Neural cell (in vitro differentiated cells): Measurements from ENCODE around the gene HEATR5A. TPM values are rescaled to one million over a fixed set of nuclear protein-coding genes. Genes with fewer than 3 reads are reported as not detected.

ENCODE experiments used
- H2AFZ ChIP-seq: fragments of 200-600, 300-800 bp; sonication (generic), shearing (Covaris generic); 2 replicates; pipeline ENCODE4 v1.6.0; 2014; ENCODE audit warnings: low read depth, mild to moderate bottlenecking, antibody characterized with exemption, low read length, moderate library complexity
- H3F3A ChIP-seq: fragments of 200-600 bp; shearing (Covaris generic); 2 replicates; pipeline ENCODE4 v1.6.1; 2016; ENCODE audit warnings: mild to moderate bottlenecking, moderate library complexity, mixed read lengths, antibody characterized with exemption, low read length; ENCODE audit not compliant: insufficient read depth, poor library complexity, severe bottlenecking
- H3K27ac ChIP-seq: fragments of 200-600, 300-800 bp; sonication (generic), shearing (Covaris generic); 2 replicates; pipeline ENCODE4 v1.5.1; 2014; ENCODE audit warnings: mild to moderate bottlenecking, low read length, moderate library complexity
- H3K27me3 ChIP-seq: fragments of 300-800, 200-600 bp; sonication (generic), shearing (Covaris generic); 2 replicates; pipeline ENCODE4 v1.6.0; 2014; ENCODE audit warnings: mild to moderate bottlenecking, low read depth, low read length, moderate library complexity; ENCODE audit not compliant: insufficient read depth
- H3K36me3 ChIP-seq: fragments of 300-800, 200-600 bp; sonication (generic), shearing (Covaris generic); 2 replicates; pipeline ENCODE4 v1.5.1; 2014; ENCODE audit warnings: mild to moderate bottlenecking, antibody characterized with exemption, low read length, moderate library complexity; ENCODE audit not compliant: insufficient read depth
- H3K4me2 ChIP-seq: fragments of 300-800, 200-600 bp; sonication (generic), shearing (Covaris generic); 2 replicates; pipeline ENCODE4 v1.6.0; 2014; ENCODE audit warnings: mild to moderate bottlenecking, low read length
- H3K4me3 ChIP-seq: fragments of 300-800, 200-600 bp; sonication (generic), shearing (Covaris generic); 2 replicates; pipeline ENCODE4 v1.5.1; 2014; ENCODE audit warnings: mild to moderate bottlenecking, low read length, moderate library complexity
- H3K79me2 ChIP-seq: fragments of 200-600 bp; shearing (Covaris generic); replicated peaks from 2 replicates; pipeline ENCODE4 v1.6.0; 2014; ENCODE audit warnings: mild to moderate bottlenecking, low read length, moderate library complexity; ENCODE audit not compliant: insufficient read depth
- H3K9ac ChIP-seq: fragments of 300-800, 200-600 bp; sonication (generic), shearing (Covaris generic); 2 replicates; pipeline ENCODE4 v1.6.1; 2016; ENCODE audit warnings: mild to moderate bottlenecking, low read length, mixed read lengths
- H3K9me2 ChIP-seq: fragments of 200-600 bp; shearing (Covaris generic); 2 replicates; pipeline ENCODE4 v1.6.1; 2016; ENCODE audit warnings: mild to moderate bottlenecking, low read length, mixed read lengths; ENCODE audit not compliant: insufficient read depth
- H3K9me3 ChIP-seq: fragments of 200-600, 300-800 bp; sonication (generic), shearing (Covaris generic); 2 replicates; pipeline ENCODE4 v1.6.1; 2016; ENCODE audit warnings: mild to moderate bottlenecking, mixed run types, low read length, moderate library complexity, mixed read lengths
- H4K20me1 ChIP-seq: fragments of 200-600 bp; shearing (Covaris generic); 2 replicates; pipeline ENCODE4 v1.6.1; 2016; ENCODE audit warnings: mild to moderate bottlenecking, mixed run types; ENCODE audit not compliant: insufficient read depth
- EP300 ChIP-seq: fragments of 450-650 bp; conservative IDR thresholded peaks from 2 replicates; pipeline ENCODE4 v1.6.1; 2014; ENCODE audit warnings: antibody characterized with exemption, mild to moderate bottlenecking, moderate library complexity; ENCODE audit not compliant: poor library complexity, severe bottlenecking
- EZH2 ChIP-seq: fragments of 200-600, 300-800 bp; shearing (Covaris generic), sonication (generic); IDR thresholded peaks from 2 replicates; pipeline ENCODE4 v1.6.1; 2014; ENCODE audit warnings: antibody characterized with exemption, low read length, borderline replicate concordance, mild to moderate bottlenecking; ENCODE audit not compliant: insufficient read depth, poor library complexity, severe bottlenecking
- MXI1 ChIP-seq: fragments of 450-650 bp; conservative IDR thresholded peaks from 2 replicates; pipeline ENCODE4 v1.6.1; 2014; ENCODE audit warnings: antibody characterized with exemption, mild to moderate bottlenecking; ENCODE audit not compliant: poor library complexity, severe bottlenecking
- POLR2AphosphoS5 ChIP-seq: IDR thresholded peaks from 2 replicates; pipeline ENCODE4 v1.6.1; 2012
- RAD21 ChIP-seq: fragments of 450-650 bp; conservative IDR thresholded peaks from 2 replicates; pipeline ENCODE4 v1.6.1; 2014; ENCODE audit warnings: antibody characterized with exemption, mild to moderate bottlenecking, moderate library complexity
- SMC3 ChIP-seq: fragments of 450-650 bp; conservative IDR thresholded peaks from 2 replicates; pipeline ENCODE4 v1.6.1; 2014; ENCODE audit warnings: antibody characterized with exemption, mild to moderate bottlenecking, moderate library complexity; ENCODE audit not compliant: poor library complexity
- TAF1 ChIP-seq: IDR thresholded peaks from 2 replicates; pipeline ENCODE4 v1.6.1; 2012; ENCODE audit warnings: low read depth
- polyA plus RNA-seq: library from polyadenylated mRNA; depleted of rRNA; stranded (reverse); fragments of >200 nt; gene quantifications from 2 replicates; pipeline ENCODE4 v1.2.3, GENCODE V29; 2014
- TF ChIP-seq, protein P1 (sequence below): IDR thresholded peaks from 2 replicates; pipeline ENCODE4 v1.6.1; 2012; ENCODE audit warnings: borderline replicate concordance
- TF ChIP-seq, protein P2 (sequence below): fragments of 450-650 bp; IDR thresholded peaks from 2 replicates; pipeline ENCODE4 v1.5.1; 2014; ENCODE audit warnings: antibody characterized with exemption, mild to moderate bottlenecking, moderate library complexity; ENCODE audit not compliant: poor library complexity, severe bottlenecking

HEATR5A gene
- polyA plus RNA-seq, 1 donor from 2014 or later, result 5.2 TPM

DNA sequence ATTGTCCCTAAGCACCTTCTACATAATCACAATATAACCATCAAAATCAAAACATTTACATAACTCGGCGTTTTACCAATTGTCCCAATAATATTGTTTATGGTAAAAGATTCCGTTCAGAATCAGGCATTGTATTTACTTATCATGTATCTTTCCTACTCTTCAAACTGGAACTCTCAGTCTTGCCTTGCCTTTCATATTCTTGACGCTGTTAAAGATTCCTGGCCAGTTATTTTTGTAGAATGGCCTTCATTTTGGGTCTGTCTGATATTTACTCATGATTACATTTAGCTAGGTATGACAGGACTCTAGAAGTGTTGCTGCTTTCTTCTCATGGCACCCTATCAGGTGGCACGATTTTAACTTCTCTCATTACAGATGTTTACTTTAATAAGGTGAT is 850 bp upstream of the HEATR5A start:
- Histone ChIP-seq H3K9me2 (no peaks in the 10 kb centered on the region), H4K20me1 (no peaks in the 10 kb centered on the region), H3F3A (no peaks in the 10 kb centered on the region), H3K4me3 (peak overlapping the region; percentile 91), H3K27ac (no peak overlapping the region), H3K9ac (no peak overlapping the region), H3K9me3 (no peaks in the 10 kb centered on the region), H3K36me3 (no peaks in the 10 kb centered on the region), H3K79me2 (no peaks in the 10 kb centered on the region), H3K27me3 (no peaks in the 10 kb centered on the region), H3K4me2 (no peak overlapping the region), H2AFZ (peak overlapping the region; percentile 19)
- TF ChIP-seq EP300 (no peak), RAD21 (no peak), SMC3 (no peak)
- TF ChIP-seq, protein P1, sequence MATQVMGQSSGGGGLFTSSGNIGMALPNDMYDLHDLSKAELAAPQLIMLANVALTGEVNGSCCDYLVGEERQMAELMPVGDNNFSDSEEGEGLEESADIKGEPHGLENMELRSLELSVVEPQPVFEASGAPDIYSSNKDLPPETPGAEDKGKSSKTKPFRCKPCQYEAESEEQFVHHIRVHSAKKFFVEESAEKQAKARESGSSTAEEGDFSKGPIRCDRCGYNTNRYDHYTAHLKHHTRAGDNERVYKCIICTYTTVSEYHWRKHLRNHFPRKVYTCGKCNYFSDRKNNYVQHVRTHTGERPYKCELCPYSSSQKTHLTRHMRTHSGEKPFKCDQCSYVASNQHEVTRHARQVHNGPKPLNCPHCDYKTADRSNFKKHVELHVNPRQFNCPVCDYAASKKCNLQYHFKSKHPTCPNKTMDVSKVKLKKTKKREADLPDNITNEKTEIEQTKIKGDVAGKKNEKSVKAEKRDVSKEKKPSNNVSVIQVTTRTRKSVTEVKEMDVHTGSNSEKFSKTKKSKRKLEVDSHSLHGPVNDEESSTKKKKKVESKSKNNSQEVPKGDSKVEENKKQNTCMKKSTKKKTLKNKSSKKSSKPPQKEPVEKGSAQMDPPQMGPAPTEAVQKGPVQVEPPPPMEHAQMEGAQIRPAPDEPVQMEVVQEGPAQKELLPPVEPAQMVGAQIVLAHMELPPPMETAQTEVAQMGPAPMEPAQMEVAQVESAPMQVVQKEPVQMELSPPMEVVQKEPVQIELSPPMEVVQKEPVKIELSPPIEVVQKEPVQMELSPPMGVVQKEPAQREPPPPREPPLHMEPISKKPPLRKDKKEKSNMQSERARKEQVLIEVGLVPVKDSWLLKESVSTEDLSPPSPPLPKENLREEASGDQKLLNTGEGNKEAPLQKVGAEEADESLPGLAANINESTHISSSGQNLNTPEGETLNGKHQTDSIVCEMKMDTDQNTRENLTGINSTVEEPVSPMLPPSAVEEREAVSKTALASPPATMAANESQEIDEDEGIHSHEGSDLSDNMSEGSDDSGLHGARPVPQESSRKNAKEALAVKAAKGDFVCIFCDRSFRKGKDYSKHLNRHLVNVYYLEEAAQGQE, result no peak

DNA sequence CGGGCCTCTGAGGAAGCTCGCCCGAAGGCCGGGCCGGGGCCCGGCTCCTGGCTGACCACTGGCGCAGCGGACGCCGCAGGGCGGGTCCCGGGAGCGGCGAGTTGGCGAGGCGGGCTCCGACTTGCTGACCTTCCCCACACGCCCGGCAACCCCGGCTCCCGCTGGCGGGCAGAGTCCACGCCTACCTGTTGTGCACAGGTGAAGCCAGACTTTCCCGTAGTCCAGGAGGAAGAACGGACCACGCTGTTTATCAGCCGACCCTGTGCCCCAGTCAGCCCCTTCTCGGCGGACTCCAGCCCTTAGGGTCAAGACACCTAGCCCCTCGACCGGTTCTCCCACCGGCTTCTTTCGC is 407 bp downstream of the HEATR5A start:
- H3K4me3 ChIP-seq, result peak overlapping the region; percentile 91
- peaks cover 3% of the 10 kb centered on the region for H3K79me2 ChIP-seq
- H2AFZ ChIP-seq, result peak overlapping the region; percentile 80
- no peaks in the 10 kb centered on the region for H3K9me3 ChIP-seq
- no peak overlapping the region for H3K27ac ChIP-seq
- H3F3A ChIP-seq, result no peaks in the 10 kb centered on the region
- TF ChIP-seq, protein P1, result no peak
- peak overlapping the region; percentile 56 for H3K9ac ChIP-seq
- peak overlapping the region; percentile 52 for H3K4me2 ChIP-seq
- H3K27me3 ChIP-seq, result no peaks in the 10 kb centered on the region
- no peaks in the 10 kb centered on the region for H4K20me1 ChIP-seq
- H3K9me2 ChIP-seq, result no peaks in the 10 kb centered on the region
- no peaks in the 10 kb centered on the region for H3K36me3 ChIP-seq

DNA sequence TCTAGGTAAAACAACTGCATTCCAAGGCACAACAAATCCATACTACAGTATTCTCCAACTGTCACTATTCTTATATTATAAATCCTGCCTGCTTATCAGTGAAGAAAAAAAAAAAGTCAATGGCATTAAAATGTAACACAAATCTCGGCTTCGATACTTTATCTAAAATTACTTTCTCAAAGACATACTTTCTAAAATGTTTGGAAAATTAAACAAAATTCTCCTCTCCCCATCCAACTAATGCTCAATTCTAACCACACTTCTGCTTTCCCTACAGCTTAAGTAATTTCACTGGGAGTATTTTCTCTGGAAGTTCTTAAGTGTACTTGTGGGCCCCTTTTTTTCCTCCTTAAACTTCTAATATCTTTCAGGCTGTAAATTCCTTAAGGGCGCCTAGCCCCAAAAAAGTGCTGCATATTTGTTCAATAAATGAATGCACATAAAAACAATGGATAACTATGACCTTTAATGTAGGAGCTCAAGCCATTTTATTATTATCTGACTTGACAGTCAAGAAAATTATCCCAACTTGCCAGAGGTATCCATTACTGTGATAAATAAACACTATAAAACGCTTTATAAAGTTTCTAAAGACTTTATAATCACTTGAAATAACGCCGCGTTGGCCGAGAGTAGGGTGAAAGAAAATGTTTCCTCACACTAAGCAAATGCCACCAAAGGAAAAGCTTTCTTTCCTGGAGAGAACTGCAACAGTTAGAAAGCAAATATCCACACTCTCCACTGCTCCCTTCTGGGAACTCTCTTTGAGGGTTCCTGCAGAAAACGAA is 977 bp downstream of the HEATR5A start:
- H3K36me3 ChIP-seq, result no peaks in the 10 kb centered on the region
- no peaks in the 10 kb centered on the region for H3K9me3 ChIP-seq
- no peaks in the 10 kb centered on the region for H3K27me3 ChIP-seq
- H3K9me2 ChIP-seq, result no peaks in the 10 kb centered on the region
- H2AFZ ChIP-seq, result no peak overlapping the region
- no peaks in the 10 kb centered on the region for H3F3A ChIP-seq
- peak overlapping the region; percentile 91 for H3K4me3 ChIP-seq
- peak overlapping the region; percentile 56 for H3K9ac ChIP-seq
- H3K4me2 ChIP-seq, result peak overlapping the region; percentile 52
- no peak overlapping the region for H3K27ac ChIP-seq
- H4K20me1 ChIP-seq, result no peaks in the 10 kb centered on the region
- peaks cover 3% of the 10 kb centered on the region for H3K79me2 ChIP-seq
- TF ChIP-seq RAD21, result no peak
- TF ChIP-seq POLR2AphosphoS5, result no peak
- TF ChIP-seq MXI1, result no peak
- TF ChIP-seq, protein P2, sequence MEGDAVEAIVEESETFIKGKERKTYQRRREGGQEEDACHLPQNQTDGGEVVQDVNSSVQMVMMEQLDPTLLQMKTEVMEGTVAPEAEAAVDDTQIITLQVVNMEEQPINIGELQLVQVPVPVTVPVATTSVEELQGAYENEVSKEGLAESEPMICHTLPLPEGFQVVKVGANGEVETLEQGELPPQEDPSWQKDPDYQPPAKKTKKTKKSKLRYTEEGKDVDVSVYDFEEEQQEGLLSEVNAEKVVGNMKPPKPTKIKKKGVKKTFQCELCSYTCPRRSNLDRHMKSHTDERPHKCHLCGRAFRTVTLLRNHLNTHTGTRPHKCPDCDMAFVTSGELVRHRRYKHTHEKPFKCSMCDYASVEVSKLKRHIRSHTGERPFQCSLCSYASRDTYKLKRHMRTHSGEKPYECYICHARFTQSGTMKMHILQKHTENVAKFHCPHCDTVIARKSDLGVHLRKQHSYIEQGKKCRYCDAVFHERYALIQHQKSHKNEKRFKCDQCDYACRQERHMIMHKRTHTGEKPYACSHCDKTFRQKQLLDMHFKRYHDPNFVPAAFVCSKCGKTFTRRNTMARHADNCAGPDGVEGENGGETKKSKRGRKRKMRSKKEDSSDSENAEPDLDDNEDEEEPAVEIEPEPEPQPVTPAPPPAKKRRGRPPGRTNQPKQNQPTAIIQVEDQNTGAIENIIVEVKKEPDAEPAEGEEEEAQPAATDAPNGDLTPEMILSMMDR, result no peak
- TF ChIP-seq TAF1, result no peak
- no peak for TF ChIP-seq EZH2
- TF ChIP-seq EP300, result no peak
- no peak for TF ChIP-seq SMC3
